ENCODE data around the gene BIN1. TPM values are rescaled to one million over a fixed set of nuclear protein-coding genes. Genes with fewer than 3 reads are reported as not detected.

BIN1 gene
- total and polyA plus RNA-seq, 2 of the 4 experiments (the other 2 are of a cell fraction) = 18.1 to 25.7 TPM

DNA sequence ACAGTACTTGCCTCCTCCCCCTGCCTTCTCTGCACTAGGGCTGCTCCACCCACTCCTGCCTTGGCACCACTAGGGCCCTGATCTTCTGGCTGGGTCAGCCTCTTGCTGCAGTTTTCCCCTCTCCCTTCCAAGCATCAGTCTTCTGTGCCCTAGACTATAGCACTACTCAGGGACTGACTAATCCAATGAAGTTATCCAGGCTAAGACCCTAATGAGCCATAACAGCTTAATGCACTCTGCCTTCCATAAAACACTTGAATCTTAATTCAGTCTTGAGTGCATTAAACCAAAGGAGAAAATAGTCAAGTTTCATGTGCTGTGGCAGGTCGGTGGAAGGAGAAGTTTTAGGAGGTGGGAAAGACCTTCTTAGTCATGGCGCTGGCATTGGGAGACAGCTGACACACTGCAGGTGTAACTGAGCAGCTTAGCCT lies 95.7 kb downstream of the BIN1 start:
- Histone ChIP-seq H3K56ac (ENCODE audit: extremely low read depth, insufficient read depth, low read length) (no peak overlapping the region), H3K4me3 (ENCODE audit: insufficient read depth, low read depth, low read length) (no peak overlapping the region), H3K36me3 (ENCODE audit: control insufficient read depth, insufficient read depth, low read length) (no peaks in the 10 kb centered on the region), H2AK5ac (ENCODE audit: low read depth, low read length) (no peak overlapping the region), H3K9me3 (ENCODE audit: control insufficient read depth, insufficient read depth, low read length) (no peaks in the 10 kb centered on the region), H4K20me1 (ENCODE audit: insufficient read depth, low read length) (no peaks in the 10 kb centered on the region), H3K4ac (ENCODE audit: low read depth, low read length) (no peak overlapping the region), H4K5ac (ENCODE audit: low read depth, low read length) (no peak overlapping the region), H3K23ac (ENCODE audit: low read depth, low read length) (no peak overlapping the region), H2BK15ac (ENCODE audit: low read depth, low read length) (no peak overlapping the region; the same call in 2 of the 3 replicates), H3K9ac (ENCODE audit: low read depth, low read length) (no peak overlapping the region), H3K4me1 (ENCODE audit: control insufficient read depth, insufficient read depth, low read length) (peaks cover 17% of the 10 kb centered on the region), H3K79me1 (ENCODE audit: low read depth in 1 of 2, low read length in 2 of 2) (no peaks in the 10 kb centered on the region), H3K4me2 (ENCODE audit: low read depth, low read length) (no peak overlapping the region), H3K27ac (ENCODE audit: insufficient read depth, low read length) (no peak overlapping the region), H4K91ac (ENCODE audit: insufficient read depth, low read depth, low read length) (no peak overlapping the region), H2AFZ (replicated peaks; ENCODE audit: low read length, poor library complexity) (no peak overlapping the region), H3K9me1 (ENCODE audit: insufficient read depth, low read length) (peaks cover 14% of the 10 kb centered on the region), H2AK9ac (replicated peaks; ENCODE audit: low read depth, low read length, poor library complexity) (no peak overlapping the region), H2BK20ac (ENCODE audit: low read depth, low read length) (no peak overlapping the region), H2BK120ac (ENCODE audit: low read depth, low read length) (no peak overlapping the region), H2BK5ac (ENCODE audit: low read depth, low read length, poor library complexity, severe bottlenecking) (no peak overlapping the region), H3K18ac (ENCODE audit: low read depth, low read length) (no peak overlapping the region), H3K14ac (replicated peaks; ENCODE audit: low read depth, low read length) (no peak overlapping the region), H3K27me3 (ENCODE audit: control insufficient read depth, insufficient read depth, low read length) (peaks cover 6% of the 10 kb centered on the region), H4K8ac (ENCODE audit: low read depth in 2 of 2, low read length in 2 of 2) (no peak overlapping the region)
- ATAC-seq (ENCODE audit: low read depth) = no peak
- ChIA-PET CTCF (no interaction called here), POLR2A (ENCODE audit: unreplicated experiment) (no interaction called here)
- in situ Hi-C loops (cut with MboI; ENCODE audit: low sequenced_read_pairs) = no loop called here
- DNase-seq = no peak
- WGBS, 2 experiments (ENCODE audit: extremely low coverage in 2 of 2, insufficient read length in 1 of 2) = no CpG with 5 or more reads among the region's 2 CpGs
- BruUV-seq (replicated peaks) = no TSS peak
- dilution Hi-C loops (cut with HindIII; ENCODE audit: low sequenced_read_pairs, unreplicated experiment) = no loop called here
- TF ChIP-seq RCOR1 (IDR thresholded peaks at IDR 0.05; ENCODE audit: insufficient replicate concordance, low read length) (no peak), NFE2L2 (IDR thresholded peaks at IDR 0.05; ENCODE audit: low read depth, low read length) (no peak), CHD1 (IDR thresholded peaks at IDR 0.05; ENCODE audit: low read depth, low read length) (no peak), BHLHE40 (IDR thresholded peaks at IDR 0.05; ENCODE audit: low read depth, low read length) (no peak), MAFK (IDR thresholded peaks at IDR 0.05; ENCODE audit: low read depth, low read length) (no peak), SMC3 (IDR thresholded peaks at IDR 0.05; ENCODE audit: low read depth, low read length) (no peak)
- TF ChIP-seq, protein P1, sequence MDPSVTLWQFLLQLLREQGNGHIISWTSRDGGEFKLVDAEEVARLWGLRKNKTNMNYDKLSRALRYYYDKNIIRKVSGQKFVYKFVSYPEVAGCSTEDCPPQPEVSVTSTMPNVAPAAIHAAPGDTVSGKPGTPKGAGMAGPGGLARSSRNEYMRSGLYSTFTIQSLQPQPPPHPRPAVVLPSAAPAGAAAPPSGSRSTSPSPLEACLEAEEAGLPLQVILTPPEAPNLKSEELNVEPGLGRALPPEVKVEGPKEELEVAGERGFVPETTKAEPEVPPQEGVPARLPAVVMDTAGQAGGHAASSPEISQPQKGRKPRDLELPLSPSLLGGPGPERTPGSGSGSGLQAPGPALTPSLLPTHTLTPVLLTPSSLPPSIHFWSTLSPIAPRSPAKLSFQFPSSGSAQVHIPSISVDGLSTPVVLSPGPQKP (IDR thresholded peaks at IDR 0.05; ENCODE audit: borderline replicate concordance, low read depth, low read length) = no peak
- intact Hi-C loops (cut with micrococcal nuclease) = no loop called here

Measured in IMR-90 (cell line).